GM12878 (cell line): ENCODE results near the gene ADAMTS4. TPM values are rescaled to one million over a fixed set of nuclear protein-coding genes. Genes with fewer than 3 reads are reported as not detected.

Experiments used
- BACH1 ChIP-seq: fragments of 450-650 bp; IDR thresholded peaks from 2 replicates; pipeline ENCODE4 v1.6.1; 2017; ENCODE audit warnings: mild to moderate bottlenecking, borderline replicate concordance
- BHLHE40 ChIP-seq, 2 experiments: fragments of 450-650 bp in 1 of 2; IDR thresholded peaks; 2 replicates each; pipeline ENCODE4 v1.6.1; 2011 to 2017; ENCODE audit warnings: low read depth in 2 of 2, borderline replicate concordance in 1 of 2, improper control_type of control experiment in 1 of 2, low read length in 1 of 2, mild to moderate bottlenecking in 1 of 2
- CBFB ChIP-seq: IDR thresholded peaks from 2 replicates; pipeline ENCODE4 v1.6.1; 2016; ENCODE audit warnings: antibody characterized with exemption, low read depth
- CHD2 ChIP-seq: IDR thresholded peaks from 2 replicates; pipeline ENCODE4 v1.6.1; 2011; ENCODE audit warnings: low read depth, low read length, improper control_type of control experiment, borderline replicate concordance
- CREB1 ChIP-seq: IDR thresholded peaks from 2 replicates; pipeline ENCODE4 v1.6.1; 2012; ENCODE audit warnings: low read depth, mild to moderate bottlenecking, inconsistent platforms
- DPF2 ChIP-seq: fragments of 450-650 bp; IDR thresholded peaks from 2 replicates; pipeline ENCODE4 v1.6.1; 2017; ENCODE audit warnings: mild to moderate bottlenecking
- E4F1 ChIP-seq: fragments of 450-650 bp; IDR thresholded peaks from 2 replicates; pipeline ENCODE4 v1.6.1; 2018; ENCODE audit warnings: borderline replicate concordance, mild to moderate bottlenecking; ENCODE audit not compliant: partially characterized antibody
- EED ChIP-seq: sonication (generic); IDR thresholded peaks from 2 replicates; pipeline ENCODE4 v1.6.1; 2016; ENCODE audit warnings: antibody characterized with exemption, low read depth
- EZH2 ChIP-seq: IDR thresholded peaks from 2 replicates; pipeline ENCODE4 v1.6.1; 2012; ENCODE audit warnings: low read depth, mild to moderate bottlenecking, control low read depth, inconsistent platforms, low read length, borderline replicate concordance; ENCODE audit not compliant: control insufficient read depth
- HDAC2 ChIP-seq: fragments of 200-600 bp; sonication (generic); IDR thresholded peaks from 2 replicates; pipeline ENCODE4 v1.6.1; 2017
- HDAC6 ChIP-seq: fragments of 200-600 bp; sonication (generic); IDR thresholded peaks from one replicate; pipeline ENCODE4 v1.8.0; 2017; ENCODE audit warnings: antibody characterized with exemption; ENCODE audit not compliant: unreplicated experiment
- HDGF ChIP-seq: fragments of 450-650 bp; IDR thresholded peaks from 2 replicates; pipeline ENCODE4 v1.6.1; 2016; ENCODE audit warnings: antibody characterized with exemption
- IRF3 ChIP-seq: fragments of 450-650 bp; IDR thresholded peaks from 2 replicates; pipeline ENCODE4 v1.6.1; 2014; ENCODE audit warnings: mild to moderate bottlenecking
- MLLT1 ChIP-seq: fragments of 450-650 bp; IDR thresholded peaks from 2 replicates; pipeline ENCODE4 v1.6.1; 2016; ENCODE audit warnings: mild to moderate bottlenecking
- MTA2 ChIP-seq: fragments of 450-650 bp; IDR thresholded peaks from 2 replicates; pipeline ENCODE4 v1.6.1; 2016; ENCODE audit warnings: low read depth, mild to moderate bottlenecking, moderate library complexity
- MXI1 ChIP-seq: fragments of 150-350 bp; IDR thresholded peaks from 2 replicates; pipeline ENCODE4 v1.6.1; 2011; ENCODE audit warnings: low read depth, mild to moderate bottlenecking, inconsistent platforms, low read length, improper control_type of control experiment
- NFYA ChIP-seq: IDR thresholded peaks from 2 replicates; pipeline ENCODE4 v1.6.1; 2011; ENCODE audit warnings: low read depth, mild to moderate bottlenecking, low read length, improper control_type of control experiment, borderline replicate concordance
- PAX8 ChIP-seq: fragments of 450-650 bp; IDR thresholded peaks from 2 replicates; pipeline ENCODE4 v1.6.1; 2017; ENCODE audit warnings: mild to moderate bottlenecking, moderate library complexity
- RB1 ChIP-seq: fragments of 450-650 bp; formaldehyde crosslinking; IDR thresholded peaks from 2 replicates; pipeline ENCODE4 v1.6.1; 2017; ENCODE audit warnings: mild to moderate bottlenecking, borderline replicate concordance
- RCOR1 ChIP-seq: conservative IDR thresholded peaks from 2 replicates; pipeline ENCODE4 v1.6.1; 2012; ENCODE audit warnings: low read depth, low read length, improper control_type of control experiment
- RFX5 ChIP-seq: IDR thresholded peaks from 2 replicates; pipeline ENCODE4 v1.6.1; 2011; ENCODE audit warnings: low read depth, low read length, improper control_type of control experiment
- RUNX3 ChIP-seq: IDR thresholded peaks from 2 replicates; pipeline ENCODE4 v1.6.1; 2012; ENCODE audit warnings: low read length, inconsistent platforms
- SIX5 ChIP-seq: IDR thresholded peaks from 2 replicates; pipeline ENCODE4 v1.6.1; 2011; ENCODE audit warnings: mild to moderate bottlenecking, low read depth, low read length, moderate library complexity; ENCODE audit not compliant: severe bottlenecking
- SMC3 ChIP-seq: IDR thresholded peaks from 2 replicates; pipeline ENCODE4 v1.6.1; 2011; ENCODE audit warnings: low read length, improper control_type of control experiment, borderline replicate concordance
- TARDBP ChIP-seq: IDR thresholded peaks from 2 replicates; pipeline ENCODE4 v1.6.1; 2016; ENCODE audit warnings: borderline replicate concordance
- TCF12 ChIP-seq: IDR thresholded peaks from 2 replicates; pipeline ENCODE4 v1.6.1; 2011; ENCODE audit warnings: low read depth, mild to moderate bottlenecking, low read length
- USF1 ChIP-seq: IDR thresholded peaks from 2 replicates; pipeline ENCODE4 v1.6.1; 2011; ENCODE audit warnings: borderline replicate concordance, low read depth, mild to moderate bottlenecking, moderate library complexity, mixed read lengths, low read length; ENCODE audit not compliant: insufficient read depth; ENCODE audit errors: extremely low read length
- ZNF274 ChIP-seq: IDR thresholded peaks from one replicate; pipeline ENCODE4 v1.8.0; 2011; ENCODE audit not compliant: insufficient read length, insufficient read depth
- ZNF384 ChIP-seq: IDR thresholded peaks from 2 replicates; pipeline ENCODE4 v1.6.1; 2012; ENCODE audit warnings: low read depth, mild to moderate bottlenecking, low read length, improper control_type of control experiment, borderline replicate concordance
- polyA plus RNA-seq, 11 experiments: library from polyadenylated mRNA; depleted of rRNA in 4 of 11; unstranded in 6 of 11; stranded (reverse) in 5 of 11; fragments of >200 nt; fragmentation: Nextera tagmentation in 4 of 11; fragmentation: Illumina TruSeq in 1 of 11; extraction: Ambion mirVana in 4 of 11; extraction: Trizol in 1 of 11; gene quantifications; 1 replicate in 1 of 11; 2 replicates in 10 of 11; pipeline versions ENCODE4 v1.2.1 to v1.2.3, GENCODE V29; 2011 to 2016; ENCODE audit warnings: inconsistent platforms in 2 of 11, missing spikeins in 2 of 11, low read depth in 1 of 11
- total RNA-seq, 4 experiments: library from RNA; depleted of rRNA in 3 of 4; stranded (reverse); fragments of >200 nt in 3 of 4; fragmentation: Illumina TruSeq in 1 of 4; extraction: Trizol in 1 of 4; gene quantifications; 2 replicates each; pipeline versions ENCODE4 v1.2.1 to v1.2.3, GENCODE V29; 2013 to 2021

ADAMTS4 gene
- total and polyA plus RNA-seq, 10 of the 15 experiments (the other 5 are each of a cell fraction or from before 2014, with no cell fraction given), result 0.01 to 0.13 (median 0.05) TPM; not detected in 2

- no peak for TF ChIP-seq SMC3
- TF ChIP-seq BHLHE40 (IDR thresholded peaks at IDR 0.05; ENCODE audit: borderline replicate concordance in 1 of 2, low read depth in 2 of 2, low read length in 1 of 2), result peak; percentile 64 to 67
- peak; percentile 84 for TF ChIP-seq CBFB
- TF ChIP-seq MLLT1, result peak; percentile 37
- no peak for TF ChIP-seq PAX8
- TF ChIP-seq MTA2, result no peak
- TF ChIP-seq SIX5, result no peak
- no peak for TF ChIP-seq TARDBP
- no peak; the same call in 1 of the 2 replicates for TF ChIP-seq IRF3
- TF ChIP-seq ZNF384, result no peak
- TF ChIP-seq CHD2, result peak; percentile 73; the same call in 1 of the 2 replicates
- TF ChIP-seq TCF12, result peak; percentile 96
- peak; percentile 32; the same call in 1 of the 2 replicates for TF ChIP-seq MXI1
- no peak for TF ChIP-seq HDAC2
- TF ChIP-seq ZNF274, result no peak
- TF ChIP-seq DPF2, result no peak
- no peak for TF ChIP-seq BACH1
- no peak for TF ChIP-seq USF1
- TF ChIP-seq E4F1, result no peak
- peak; percentile 58; the same call in 1 of the 2 replicates for TF ChIP-seq CREB1
- no peak for TF ChIP-seq RB1
- no peak for TF ChIP-seq HDAC6
- TF ChIP-seq EZH2, result no peak
- TF ChIP-seq RFX5, result peak; percentile 98
- no peak; the same call in 1 of the 2 replicates for TF ChIP-seq HDGF
- no peak for TF ChIP-seq RCOR1
- peak; percentile 80 for TF ChIP-seq EED
- peak; percentile 96 for TF ChIP-seq RUNX3
- TF ChIP-seq NFYA, result no peak; the same call in 1 of the 2 replicates
Measured at GRCh38 chr1:161185282-161185682, 13.6 kb downstream of the ADAMTS4 start (continued).
